CD4-positive, alpha-beta T cell treated with Interleukin-17A for 4 hours (primary cell): ENCODE results near the gene FHAD1.
"Not testable (repeated sequence)": the region's sequence is repeated elsewhere in the genome, so short reads cannot be mapped to it uniquely, and the experiment has no call there.

Source experiments
- DNase-seq: peaks from one replicate; pipeline ENCODE4 v3.0.0-alpha.2; 2020; ENCODE audit warnings: mixed read lengths

FHAD1 gene

GRCh38 chr1:15277933-15278332 lies 30.9 kb downstream of the FHAD1 start:
- no peak for DNase-seq

GRCh38 chr1:15279576-15280230 lies 32.7 kb downstream of the FHAD1 start:
- DNase-seq = no peak

- DNase-seq = no peak
These were observed 33.4 kb downstream of the FHAD1 start for GRCh38 chr1:15280416-15280815.

- DNase-seq = no peak
These were observed 35.0 kb downstream of the FHAD1 start for GRCh38 chr1:15282038-15282437.

GRCh38 chr1:15282810-15283474 lies 35.9 kb downstream of the FHAD1 start:
- DNase-seq = no peak

- no peak for DNase-seq
These were observed 36.5 kb downstream of the FHAD1 start for GRCh38 chr1:15283526-15283925.

- DNase-seq = no peak
These were observed 39.4 kb downstream of the FHAD1 start for GRCh38 chr1:15286452-15286851.

GRCh38 chr1:15287035-15287979 lies 40.3 kb downstream of the FHAD1 start:
- DNase-seq = no peak

- DNase-seq = no peak
These were observed 41.3 kb downstream of the FHAD1 start for GRCh38 chr1:15288173-15288926.

GRCh38 chr1:15289251-15289651 lies 42.2 kb downstream of the FHAD1 start:
- DNase-seq = no peak

GRCh38 chr1:15290382-15290781 lies 43.4 kb downstream of the FHAD1 start:
- no peak for DNase-seq

GRCh38 chr1:15295696-15296095 lies 48.7 kb downstream of the FHAD1 start:
- DNase-seq = no peak

- no peak for DNase-seq
These were observed 49.7 kb downstream of the FHAD1 start for GRCh38 chr1:15296585-15297321.

- DNase-seq = not testable (repeated sequence)
These were observed 51.0 kb downstream of the FHAD1 start for GRCh38 chr1:15297975-15298374.

- no peak for DNase-seq
These were observed 52.2 kb downstream of the FHAD1 start for GRCh38 chr1:15299179-15299578.

- no peak for DNase-seq
These were observed 52.8 kb downstream of the FHAD1 start for GRCh38 chr1:15299806-15300205.

GRCh38 chr1:15303935-15304334 lies 56.9 kb downstream of the FHAD1 start:
- DNase-seq = no peak

GRCh38 chr1:15304708-15305467 lies 57.9 kb downstream of the FHAD1 start:
- peak; percentile 75 for DNase-seq

- DNase-seq = no peak
These were observed 58.4 kb downstream of the FHAD1 start for GRCh38 chr1:15305468-15305770.

GRCh38 chr1:15306352-15306751 lies 59.3 kb downstream of the FHAD1 start:
- DNase-seq = not testable (repeated sequence)

GRCh38 chr1:15308135-15308534 lies 61.1 kb downstream of the FHAD1 start:
- DNase-seq = no peak
